ENCODE measurements around the gene STAG1.

Gene STAG1

GRCh38 chr3:136294176-136294575 lies 458.0 kb downstream of the STAG1 start:
- Histone ChIP-seq H3K4me2 (ENCODE audit: low read depth, low read length, poor library complexity, severe bottlenecking) (no peak overlapping the region), H2AFZ (ENCODE audit: low read length) (no peak overlapping the region), H3K9ac (ENCODE audit: low read depth, low read length, poor library complexity, severe bottlenecking) (no peak overlapping the region), H3K9me2 (replicated peaks; ENCODE audit: low read depth, low read length) (no peaks in the 10 kb centered on the region), H3K36me3 (ENCODE audit: insufficient read depth, low read length) (peaks cover 51% of the 10 kb centered on the region; the same call in 1 of the 2 replicates), H3K4me3 (ENCODE audit: low read length, poor library complexity, severe bottlenecking) (no peak overlapping the region), H3F3A (ENCODE audit: low read depth) (no peaks in the 10 kb centered on the region; the same call in 1 of the 2 replicates), H3K27me3 (ENCODE audit: insufficient read depth, low read length, poor library complexity, severe bottlenecking) (no peaks in the 10 kb centered on the region), H3K79me2 (ENCODE audit: insufficient read depth, low read length) (no peaks in the 10 kb centered on the region), H3K4me1 (ENCODE audit: insufficient read depth, low read length, poor library complexity, severe bottlenecking) (no peaks in the 10 kb centered on the region), H3K9me3 (ENCODE audit: insufficient read depth, low read depth, low read length) (no peaks in the 10 kb centered on the region), H4K20me1 (ENCODE audit: insufficient read depth, low read length, poor library complexity, severe bottlenecking) (no peaks in the 10 kb centered on the region)
- no peak for TF ChIP-seq EZH2phosphoT487 (IDR thresholded peaks at IDR 0.05; ENCODE audit: borderline replicate concordance)

- H3K36me3 ChIP-seq (ENCODE audit: insufficient read depth, low read length) = peaks cover 42% of the 10 kb centered on the region; the same call in 1 of the 2 replicates
These were observed 458.9 kb downstream of the STAG1 start for GRCh38 chr3:136293279-136293678.

GRCh38 chr3:136292500-136292899 lies 459.7 kb downstream of the STAG1 start:
- H3K27me3 ChIP-seq (ENCODE audit: insufficient read depth, low read length, poor library complexity, severe bottlenecking) = no peaks in the 10 kb centered on the region
- TF ChIP-seq CTCF (conservative IDR thresholded peaks at IDR 0.05; ENCODE audit: low read length) = no peak
- no peak for TF ChIP-seq EZH2phosphoT487 (IDR thresholded peaks at IDR 0.05; ENCODE audit: borderline replicate concordance)

More at GRCh38 chr3:136293279-136293678, 458.9 kb downstream of the STAG1 start:
- Histone ChIP-seq H3F3A (ENCODE audit: low read depth) (no peaks in the 10 kb centered on the region), H3K4me1 (ENCODE audit: insufficient read depth, low read length, poor library complexity, severe bottlenecking) (no peaks in the 10 kb centered on the region), H2AFZ (ENCODE audit: low read length) (no peak overlapping the region), H3K9me3 (ENCODE audit: insufficient read depth, low read depth, low read length) (no peaks in the 10 kb centered on the region), H3K9ac (ENCODE audit: low read depth, low read length, poor library complexity, severe bottlenecking) (no peak overlapping the region), H4K20me1 (ENCODE audit: insufficient read depth, low read length, poor library complexity, severe bottlenecking) (no peaks in the 10 kb centered on the region), H3K4me2 (ENCODE audit: low read depth, low read length, poor library complexity, severe bottlenecking) (no peak overlapping the region), H3K4me3 (ENCODE audit: low read length, poor library complexity, severe bottlenecking) (no peak overlapping the region), H3K27me3 (ENCODE audit: insufficient read depth, low read length, poor library complexity, severe bottlenecking) (no peaks in the 10 kb centered on the region), H3K79me2 (ENCODE audit: insufficient read depth, low read length) (no peaks in the 10 kb centered on the region), H3K9me2 (replicated peaks; ENCODE audit: low read depth, low read length) (no peaks in the 10 kb centered on the region)
- TF ChIP-seq CTCF (conservative IDR thresholded peaks at IDR 0.05; ENCODE audit: low read length) = no peak
- no peak for TF ChIP-seq EZH2phosphoT487 (IDR thresholded peaks at IDR 0.05; ENCODE audit: borderline replicate concordance)

GRCh38 chr3:136291302-136291701 lies 460.9 kb downstream of the STAG1 start:
- H3K4me3 ChIP-seq (ENCODE audit: low read length, poor library complexity, severe bottlenecking) = no peak overlapping the region
- H3K4me2 ChIP-seq (ENCODE audit: low read depth, low read length, poor library complexity, severe bottlenecking) = no peak overlapping the region
- no peaks in the 10 kb centered on the region for H3K9me2 ChIP-seq (replicated peaks; ENCODE audit: low read depth, low read length)
- peaks cover 39% of the 10 kb centered on the region; the same call in 1 of the 2 replicates for H3K36me3 ChIP-seq (ENCODE audit: insufficient read depth, low read length)
- H3F3A ChIP-seq (ENCODE audit: low read depth) = no peaks in the 10 kb centered on the region
- no peak overlapping the region for H2AFZ ChIP-seq (ENCODE audit: low read length)
- H3K9me3 ChIP-seq (ENCODE audit: insufficient read depth, low read depth, low read length) = no peaks in the 10 kb centered on the region
- H3K79me2 ChIP-seq (ENCODE audit: insufficient read depth, low read length) = no peaks in the 10 kb centered on the region
- TF ChIP-seq EZH2phosphoT487 (IDR thresholded peaks at IDR 0.05; ENCODE audit: borderline replicate concordance) (no peak), CTCF (conservative IDR thresholded peaks at IDR 0.05; ENCODE audit: low read length) (no peak)
- H3K4me1 ChIP-seq (ENCODE audit: insufficient read depth, low read length, poor library complexity, severe bottlenecking) = no peaks in the 10 kb centered on the region
- no peaks in the 10 kb centered on the region for H3K27me3 ChIP-seq (ENCODE audit: insufficient read depth, low read length, poor library complexity, severe bottlenecking)
- H4K20me1 ChIP-seq (ENCODE audit: insufficient read depth, low read length, poor library complexity, severe bottlenecking) = no peaks in the 10 kb centered on the region
- no peak overlapping the region for H3K9ac ChIP-seq (ENCODE audit: low read depth, low read length, poor library complexity, severe bottlenecking)

More at GRCh38 chr3:136292500-136292899, 459.7 kb downstream of the STAG1 start:
- no peak overlapping the region for H3K9ac ChIP-seq (ENCODE audit: low read depth, low read length, poor library complexity, severe bottlenecking)
- no peak overlapping the region for H3K4me2 ChIP-seq (ENCODE audit: low read depth, low read length, poor library complexity, severe bottlenecking)
- H3K36me3 ChIP-seq (ENCODE audit: insufficient read depth, low read length) = peaks cover 43% of the 10 kb centered on the region; the same call in 1 of the 2 replicates
- no peaks in the 10 kb centered on the region for H3K9me3 ChIP-seq (ENCODE audit: insufficient read depth, low read depth, low read length)
- no peaks in the 10 kb centered on the region for H3K4me1 ChIP-seq (ENCODE audit: insufficient read depth, low read length, poor library complexity, severe bottlenecking)
- H3K9me2 ChIP-seq (replicated peaks; ENCODE audit: low read depth, low read length) = no peaks in the 10 kb centered on the region
- no peak overlapping the region for H3K4me3 ChIP-seq (ENCODE audit: low read length, poor library complexity, severe bottlenecking)
- no peaks in the 10 kb centered on the region for H3F3A ChIP-seq (ENCODE audit: low read depth)
- H4K20me1 ChIP-seq (ENCODE audit: insufficient read depth, low read length, poor library complexity, severe bottlenecking) = no peaks in the 10 kb centered on the region
- H3K79me2 ChIP-seq (ENCODE audit: insufficient read depth, low read length) = no peaks in the 10 kb centered on the region
- no peak overlapping the region for H2AFZ ChIP-seq (ENCODE audit: low read length)

Data from Loucy (cell line).